Measurements from ENCODE around the gene CALM1.

DNA sequence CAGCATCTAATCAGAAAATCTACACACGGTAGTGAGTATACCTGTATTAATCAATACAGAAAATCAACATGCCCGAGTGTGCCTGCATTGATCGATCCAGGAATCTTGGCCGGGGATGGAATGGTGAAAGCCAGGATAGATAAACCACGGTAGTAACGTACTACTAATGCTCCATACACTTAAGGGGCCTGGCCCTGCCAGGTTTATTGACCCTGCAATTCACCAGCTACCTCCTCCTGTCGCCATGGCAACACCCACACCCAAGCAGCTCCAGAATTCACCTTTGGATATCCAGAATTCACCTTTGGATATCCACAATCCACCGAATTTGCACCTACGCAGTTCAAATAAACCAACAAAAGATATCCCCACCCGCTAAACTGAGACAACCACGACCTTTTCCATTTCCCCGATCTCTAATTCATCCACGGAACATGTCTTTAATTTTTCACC lies 14.8 kb upstream of the CALM1 start:
- TF ChIP-seq, protein P1, sequence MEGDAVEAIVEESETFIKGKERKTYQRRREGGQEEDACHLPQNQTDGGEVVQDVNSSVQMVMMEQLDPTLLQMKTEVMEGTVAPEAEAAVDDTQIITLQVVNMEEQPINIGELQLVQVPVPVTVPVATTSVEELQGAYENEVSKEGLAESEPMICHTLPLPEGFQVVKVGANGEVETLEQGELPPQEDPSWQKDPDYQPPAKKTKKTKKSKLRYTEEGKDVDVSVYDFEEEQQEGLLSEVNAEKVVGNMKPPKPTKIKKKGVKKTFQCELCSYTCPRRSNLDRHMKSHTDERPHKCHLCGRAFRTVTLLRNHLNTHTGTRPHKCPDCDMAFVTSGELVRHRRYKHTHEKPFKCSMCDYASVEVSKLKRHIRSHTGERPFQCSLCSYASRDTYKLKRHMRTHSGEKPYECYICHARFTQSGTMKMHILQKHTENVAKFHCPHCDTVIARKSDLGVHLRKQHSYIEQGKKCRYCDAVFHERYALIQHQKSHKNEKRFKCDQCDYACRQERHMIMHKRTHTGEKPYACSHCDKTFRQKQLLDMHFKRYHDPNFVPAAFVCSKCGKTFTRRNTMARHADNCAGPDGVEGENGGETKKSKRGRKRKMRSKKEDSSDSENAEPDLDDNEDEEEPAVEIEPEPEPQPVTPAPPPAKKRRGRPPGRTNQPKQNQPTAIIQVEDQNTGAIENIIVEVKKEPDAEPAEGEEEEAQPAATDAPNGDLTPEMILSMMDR (IDR thresholded peaks at IDR 0.05), result no peak
- TF ChIP-seq EP300 (IDR thresholded peaks at IDR 0.05), result no peak
